Muscle layer of duodenum (tissue), 2 donors: ENCODE data around the gene SRP68.
A peak's percentile ranks its signal among the peaks of the same experiment; 100 is the strongest.
"Not testable (repeated sequence)": the region's sequence is repeated elsewhere in the genome, so short reads cannot be mapped to it uniquely, and the experiment has no call there.

Experiments
- H3K27ac ChIP-seq: one replicate; pipeline ENCODE4 v1.7.0; 2013; ENCODE audit warnings: mild to moderate bottlenecking, low read length
- H3K27me3 ChIP-seq: one replicate; pipeline ENCODE4 v1.7.0; 2013; ENCODE audit warnings: low read depth, mild to moderate bottlenecking, control low read depth, low read length
- H3K36me3 ChIP-seq, 2 donors: one replicate each; pipeline ENCODE4 v1.7.0; 2013; ENCODE audit warnings: low read length in 2 of 2, control low read depth in 1 of 2, mild to moderate bottlenecking in 1 of 2; ENCODE audit not compliant: insufficient read depth in 2 of 2, control insufficient read depth in 1 of 2
- H3K4me1 ChIP-seq, 2 donors: one replicate each; pipeline ENCODE4 v1.7.0; 2013; ENCODE audit warnings: low read length in 2 of 2, mild to moderate bottlenecking in 2 of 2, control low read depth in 1 of 2, moderate library complexity in 1 of 2; ENCODE audit not compliant: insufficient read depth in 2 of 2, control insufficient read depth in 1 of 2
- H3K4me3 ChIP-seq, 2 donors: one replicate each; pipeline ENCODE4 v1.7.0; 2013; ENCODE audit warnings: low read length in 2 of 2, low read depth in 1 of 2, mild to moderate bottlenecking in 1 of 2
- H3K9me3 ChIP-seq, 2 donors: one replicate each; pipeline ENCODE4 v1.7.0; 2013; ENCODE audit warnings: low read length in 2 of 2, control low read depth in 1 of 2, mild to moderate bottlenecking in 1 of 2; ENCODE audit not compliant: control insufficient read depth in 1 of 2
- donor health status: healthy.

The SRP68 gene

GRCh38 chr17:76049836-76050537, 22.3 kb downstream of the SRP68 start:
- H3K27ac ChIP-seq: no peak overlapping the region
- H3K4me1 ChIP-seq: peaks cover 0 to 14% of the 10 kb centered on the region in 2 donors
- no peaks in the 10 kb centered on the region for H3K9me3 ChIP-seq
- H3K4me3 ChIP-seq: no peak overlapping the region
- no peaks in the 10 kb centered on the region for H3K27me3 ChIP-seq
- peaks cover 58 to 61% of the 10 kb centered on the region in 2 donors for H3K36me3 ChIP-seq

DNA sequence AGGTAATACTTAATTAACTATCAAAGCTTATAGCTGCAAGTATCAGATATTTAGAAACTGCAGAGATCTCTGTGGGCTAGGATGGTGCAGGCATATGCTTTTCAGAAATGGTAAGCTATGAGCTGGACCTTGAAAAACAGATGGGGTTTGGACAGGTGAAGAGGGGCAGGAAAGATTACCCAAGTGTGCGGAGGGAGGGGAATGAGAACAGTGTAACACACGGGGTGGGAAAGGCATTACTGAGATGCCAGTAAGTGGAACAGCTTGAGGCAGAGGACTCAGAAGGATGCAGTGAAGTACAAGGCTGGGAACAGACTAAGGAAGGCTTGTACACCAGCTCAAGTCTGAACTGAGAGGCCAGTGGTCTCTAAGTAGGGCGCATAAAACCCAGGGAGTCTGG, 23.1 kb downstream of the SRP68 start:
- Histone ChIP-seq H3K36me3 (peaks cover 62 to 67% of the 10 kb centered on the region in 2 donors), H3K27ac (no peak overlapping the region), H3K27me3 (no peaks in the 10 kb centered on the region), H3K4me1 (peaks cover 0 to 14% of the 10 kb centered on the region in 2 donors), H3K4me3 (no peak overlapping the region), H3K9me3 (no peaks in the 10 kb centered on the region)

GRCh38 chr17:76048711-76049110, 23.6 kb downstream of the SRP68 start:
- H3K27me3 ChIP-seq: no peaks in the 10 kb centered on the region
- no peak overlapping the region for H3K4me3 ChIP-seq
- H3K9me3 ChIP-seq: no peaks in the 10 kb centered on the region
- H3K27ac ChIP-seq: no peak overlapping the region
- H3K36me3 ChIP-seq: peaks cover 67% of the 10 kb centered on the region in 2 donors
- peaks cover 0 to 14% of the 10 kb centered on the region in 2 donors for H3K4me1 ChIP-seq

GRCh38 chr17:76048025-76048605, 24.2 kb downstream of the SRP68 start:
- Histone ChIP-seq H3K9me3 (no peaks in the 10 kb centered on the region), H3K4me3 (no peak overlapping the region), H3K36me3 (peaks cover 67 to 68% of the 10 kb centered on the region in 2 donors), H3K4me1 (peaks cover 0 to 14% of the 10 kb centered on the region in 2 donors), H3K27ac (no peak overlapping the region), H3K27me3 (no peaks in the 10 kb centered on the region)

GRCh38 chr17:76046064-76046463, 26.3 kb downstream of the SRP68 start:
- Histone ChIP-seq H3K27me3 (no peaks in the 10 kb centered on the region), H3K9me3 (no peaks in the 10 kb centered on the region), H3K36me3 (peaks cover 81 to 87% of the 10 kb centered on the region in 2 donors), H3K4me3 (no peak overlapping the region), H3K4me1 (peaks cover 0 to 14% of the 10 kb centered on the region in 2 donors), H3K27ac (no peak overlapping the region)

GRCh38 chr17:76044475-76045007, 27.8 kb downstream of the SRP68 start:
- H3K27me3 ChIP-seq, H3K27ac ChIP-seq, H3K9me3 ChIP-seq, H3K4me3 ChIP-seq: not testable (repeated sequence)
- Histone ChIP-seq H3K4me1 (peaks cover 3 to 23% of the 10 kb centered on the region in 2 donors), H3K36me3 (peaks cover 82 to 93% of the 10 kb centered on the region in 2 donors)

- H3K4me1 ChIP-seq, H3K4me3 ChIP-seq, H3K27ac ChIP-seq, H3K27me3 ChIP-seq, H3K9me3 ChIP-seq: not testable (repeated sequence)
- peaks cover 81 to 88% of the 10 kb centered on the region in 2 donors for H3K36me3 ChIP-seq
Measured at GRCh38 chr17:76042868-76043267, 29.4 kb downstream of the SRP68 start.

DNA sequence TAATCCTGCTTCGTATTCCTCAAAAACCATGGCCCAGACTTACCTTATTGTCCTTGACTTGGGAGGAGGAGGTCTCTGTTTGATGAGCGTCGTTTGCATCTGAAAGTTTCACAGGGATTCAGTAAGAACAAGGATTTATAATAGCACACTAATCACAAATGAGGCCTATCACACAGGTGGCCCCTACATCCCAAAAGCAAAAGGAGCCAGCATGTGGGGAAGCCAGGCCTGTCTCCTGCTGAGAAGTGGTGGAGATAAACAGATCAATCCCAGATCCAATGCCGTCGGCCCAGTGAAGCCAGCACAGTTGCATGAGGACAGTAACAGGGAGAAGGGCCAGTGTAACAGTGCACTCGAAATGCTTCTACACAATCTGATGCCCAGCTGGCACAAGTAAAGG, 31.9 kb downstream of the SRP68 start:
- Histone ChIP-seq H3K36me3 (peaks cover 63 to 65% of the 10 kb centered on the region in 2 donors), H3K27ac (no peak overlapping the region), H3K4me3 (no peak overlapping the region), H3K4me1 (peaks cover 4 to 21% of the 10 kb centered on the region in 2 donors), H3K27me3 (no peaks in the 10 kb centered on the region), H3K9me3 (no peaks in the 10 kb centered on the region)

- H3K36me3 ChIP-seq: peaks cover 54% of the 10 kb centered on the region in 2 donors
- H3K9me3 ChIP-seq: no peaks in the 10 kb centered on the region
- no peaks in the 10 kb centered on the region for H3K27me3 ChIP-seq
- H3K27ac ChIP-seq: peak overlapping the region; percentile 64
- H3K4me3 ChIP-seq: no peak overlapping the region
- peaks cover 4 to 30% of the 10 kb centered on the region in 2 donors for H3K4me1 ChIP-seq
Measured at GRCh38 chr17:76039121-76039520, 33.2 kb downstream of the SRP68 start.

DNA sequence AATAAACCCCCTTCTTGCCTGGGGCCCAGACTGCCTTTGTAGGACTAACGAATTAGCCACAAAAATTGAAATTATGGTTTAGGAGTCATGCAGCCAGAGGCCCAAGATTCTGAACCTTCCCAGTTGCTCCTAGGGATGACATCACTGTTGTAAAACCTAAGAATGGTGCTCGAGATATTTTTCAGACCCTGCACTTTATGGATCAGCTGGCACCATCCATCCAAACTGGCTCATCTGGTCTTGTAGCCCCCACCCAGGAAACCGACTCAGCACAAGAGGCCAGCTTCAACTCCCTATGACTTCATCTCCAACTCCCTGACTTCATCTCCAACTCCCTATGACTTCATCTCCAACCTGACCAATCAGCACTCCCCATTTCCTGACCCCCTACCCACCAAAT, 34.3 kb downstream of the SRP68 start:
- H3K27ac ChIP-seq: peak overlapping the region; percentile 65
- no peaks in the 10 kb centered on the region for H3K27me3 ChIP-seq
- peaks cover 43 to 44% of the 10 kb centered on the region in 2 donors for H3K36me3 ChIP-seq
- no peaks in the 10 kb centered on the region for H3K9me3 ChIP-seq
- H3K4me3 ChIP-seq: no peak overlapping the region
- H3K4me1 ChIP-seq: peaks cover 4 to 40% of the 10 kb centered on the region in 2 donors

DNA sequence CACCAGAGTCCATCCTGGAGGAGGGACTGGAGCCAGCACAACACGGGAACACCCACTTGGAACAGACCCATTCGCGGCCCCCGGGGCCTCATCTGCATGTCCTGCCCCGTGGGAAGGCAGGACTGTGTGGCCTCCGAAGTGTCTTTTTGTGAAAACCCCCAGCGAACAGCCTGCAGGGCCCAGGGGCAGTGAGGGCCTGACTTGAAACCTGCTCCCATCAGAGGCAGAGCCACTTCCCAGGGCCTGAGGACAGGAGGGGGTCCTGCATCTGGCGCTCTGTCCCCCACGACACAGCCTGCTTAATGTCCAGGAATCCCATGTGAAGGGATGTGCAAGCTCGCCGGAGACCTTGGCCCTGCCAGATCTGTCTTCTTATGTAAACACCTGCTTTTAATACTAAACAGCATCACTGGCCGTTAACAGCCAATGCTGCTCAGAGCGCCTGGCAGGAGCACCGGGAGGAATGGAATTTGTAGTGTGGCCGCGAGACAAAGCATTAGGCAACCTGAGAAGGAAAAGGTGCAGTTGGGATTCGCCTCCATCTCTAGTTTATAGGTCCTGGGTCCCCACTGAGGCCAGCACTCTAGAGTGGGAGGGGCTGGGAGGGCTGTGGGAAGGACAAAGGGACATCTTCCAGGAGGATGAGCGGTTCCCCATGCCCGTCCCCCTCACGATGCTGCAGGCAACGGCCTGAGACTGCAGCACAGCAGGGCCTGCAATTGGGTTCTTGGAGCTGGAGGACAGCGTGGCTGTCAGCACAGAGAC, 35.6 kb downstream of the SRP68 start:
- H3K27ac ChIP-seq: no peak overlapping the region
- peaks cover 30 to 35% of the 10 kb centered on the region in 2 donors for H3K36me3 ChIP-seq
- H3K27me3 ChIP-seq: no peaks in the 10 kb centered on the region
- H3K9me3 ChIP-seq: no peaks in the 10 kb centered on the region
- peaks cover 4 to 41% of the 10 kb centered on the region in 2 donors for H3K4me1 ChIP-seq
- peak overlapping the region in 1 of 2 donors; percentile 31 for H3K4me3 ChIP-seq
